Nephron (organoid): Measurements from ENCODE around the gene FBXW9.

Experiments
- H3K27ac Mint-ChIP-seq, 3 experiments: 2 replicates each; pipeline ENCODE4 v1.8.0; 2020; ENCODE audit warnings: mixed read lengths in 3 of 3, mild to moderate bottlenecking in 2 of 3, moderate library complexity in 1 of 3
- H3K27me3 Mint-ChIP-seq: 2 replicates; pipeline ENCODE4 v1.8.0; 2021; ENCODE audit warnings: low read depth, mild to moderate bottlenecking, moderate library complexity, mixed read lengths
- H3K36me3 Mint-ChIP-seq: 2 replicates; pipeline ENCODE4 v1.8.0; 2020; ENCODE audit warnings: low read depth, mixed read lengths
- H3K4me1 Mint-ChIP-seq: 2 replicates; pipeline ENCODE4 v1.8.0; 2020; ENCODE audit warnings: mixed read lengths
- H3K4me3 Mint-ChIP-seq, 3 experiments: 2 replicates each; pipeline ENCODE4 v1.8.0; 2020; ENCODE audit warnings: mild to moderate bottlenecking in 3 of 3, mixed read lengths in 3 of 3, moderate library complexity in 2 of 3
- H3K9me3 Mint-ChIP-seq: 2 replicates; pipeline ENCODE4 v1.8.0; 2020; ENCODE audit warnings: mixed read lengths
- TF ChIP-seq, protein P1 (sequence below), 3 experiments: fragments of 200-600 bp; sonication (generic); IDR thresholded peaks; one replicate each; pipeline ENCODE4 v1.5.0; 2021; ENCODE audit warnings: antibody characterized with exemption in 3 of 3; ENCODE audit not compliant: unreplicated experiment in 3 of 3

Gene FBXW9

GRCh38 chr19:12675399-12675798 lies 21.0 kb downstream of the FBXW9 start:
- Mint-ChIP-seq H3K4me1 (no peaks in the 10 kb centered on the region), H3K4me3 (no peak overlapping the region), H3K27me3 (no peaks in the 10 kb centered on the region), H3K9me3 (no peaks in the 10 kb centered on the region), H3K27ac (no peak overlapping the region), H3K36me3 (peaks cover 42% of the 10 kb centered on the region)
- TF ChIP-seq, protein P1, sequence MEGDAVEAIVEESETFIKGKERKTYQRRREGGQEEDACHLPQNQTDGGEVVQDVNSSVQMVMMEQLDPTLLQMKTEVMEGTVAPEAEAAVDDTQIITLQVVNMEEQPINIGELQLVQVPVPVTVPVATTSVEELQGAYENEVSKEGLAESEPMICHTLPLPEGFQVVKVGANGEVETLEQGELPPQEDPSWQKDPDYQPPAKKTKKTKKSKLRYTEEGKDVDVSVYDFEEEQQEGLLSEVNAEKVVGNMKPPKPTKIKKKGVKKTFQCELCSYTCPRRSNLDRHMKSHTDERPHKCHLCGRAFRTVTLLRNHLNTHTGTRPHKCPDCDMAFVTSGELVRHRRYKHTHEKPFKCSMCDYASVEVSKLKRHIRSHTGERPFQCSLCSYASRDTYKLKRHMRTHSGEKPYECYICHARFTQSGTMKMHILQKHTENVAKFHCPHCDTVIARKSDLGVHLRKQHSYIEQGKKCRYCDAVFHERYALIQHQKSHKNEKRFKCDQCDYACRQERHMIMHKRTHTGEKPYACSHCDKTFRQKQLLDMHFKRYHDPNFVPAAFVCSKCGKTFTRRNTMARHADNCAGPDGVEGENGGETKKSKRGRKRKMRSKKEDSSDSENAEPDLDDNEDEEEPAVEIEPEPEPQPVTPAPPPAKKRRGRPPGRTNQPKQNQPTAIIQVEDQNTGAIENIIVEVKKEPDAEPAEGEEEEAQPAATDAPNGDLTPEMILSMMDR (IDR thresholded peaks at IDR 0.05; ENCODE audit: unreplicated experiment in 3 of 3), result no peak

DNA sequence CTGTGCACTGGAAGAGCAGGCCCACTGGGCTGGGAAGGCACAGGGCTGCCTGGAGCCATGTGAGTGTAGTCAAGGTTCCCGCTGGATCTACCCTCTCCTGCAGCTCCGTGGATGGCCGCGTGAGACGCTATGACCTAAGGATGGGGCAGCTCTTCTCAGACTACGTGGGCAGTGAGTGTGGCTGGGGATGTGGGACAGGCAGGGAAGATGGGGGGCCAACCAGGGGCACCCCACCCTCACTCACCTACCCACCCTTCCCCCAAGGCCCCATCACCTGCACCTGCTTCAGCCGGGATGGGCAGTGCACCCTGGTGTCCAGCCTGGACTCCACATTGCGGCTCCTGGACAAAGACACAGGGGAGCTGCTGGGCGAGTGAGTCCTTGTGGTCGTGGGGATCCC lies 23.7 kb downstream of the FBXW9 start:
- peaks cover 14% of the 10 kb centered on the region for H3K4me1 Mint-ChIP-seq
- peaks cover 36% of the 10 kb centered on the region for H3K36me3 Mint-ChIP-seq
- no peak overlapping the region for H3K27ac Mint-ChIP-seq
- H3K4me3 Mint-ChIP-seq, result no peak overlapping the region
- H3K27me3 Mint-ChIP-seq, result no peaks in the 10 kb centered on the region
- TF ChIP-seq, protein P1 (IDR thresholded peaks at IDR 0.05; ENCODE audit: unreplicated experiment in 3 of 3), result no peak
- no peaks in the 10 kb centered on the region for H3K9me3 Mint-ChIP-seq

DNA sequence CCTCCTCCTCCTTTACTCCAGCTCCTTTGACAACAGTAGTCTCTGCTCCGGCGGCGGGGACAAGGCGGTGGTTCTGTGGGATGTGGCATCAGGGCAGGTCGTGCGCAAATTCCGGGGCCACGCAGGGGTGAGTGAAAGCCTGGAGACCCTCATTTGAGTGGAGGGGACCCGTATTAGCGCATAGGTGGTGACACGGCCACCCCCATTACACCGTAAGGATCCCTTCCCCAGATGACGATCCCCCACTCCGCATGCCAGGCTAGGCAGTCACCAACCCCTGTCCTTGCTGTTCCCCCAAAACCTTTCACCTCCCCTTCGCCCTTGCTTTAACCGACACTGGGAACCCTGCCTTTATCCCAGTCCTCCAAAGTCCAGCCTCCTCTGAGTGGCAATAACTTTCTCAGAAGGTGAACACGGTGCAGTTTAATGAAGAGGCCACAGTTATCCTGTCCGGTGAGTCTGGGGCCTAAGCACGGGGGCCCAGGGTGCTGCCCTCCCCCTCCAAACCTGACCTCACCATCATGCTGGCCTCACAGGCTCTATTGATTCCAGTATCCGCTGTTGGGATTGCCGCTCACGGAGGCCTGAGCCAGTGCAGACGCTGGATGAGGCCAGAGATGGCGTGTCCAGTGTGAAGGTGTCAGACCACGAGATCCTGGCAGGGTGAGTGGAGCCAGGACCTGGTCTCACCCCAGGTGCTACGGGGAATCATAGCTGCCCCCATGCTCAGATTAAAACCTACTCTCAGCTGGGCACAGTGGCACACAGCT lies 26.1 kb downstream of the FBXW9 start:
- Mint-ChIP-seq H3K27me3 (no peaks in the 10 kb centered on the region), H3K36me3 (peaks cover 20% of the 10 kb centered on the region), H3K4me3 (peak overlapping the region; percentile 97 to 99 (median 98)), H3K9me3 (no peaks in the 10 kb centered on the region), H3K4me1 (peaks cover 30% of the 10 kb centered on the region), H3K27ac (peak overlapping the region; percentile 99)
- TF ChIP-seq, protein P1 (IDR thresholded peaks at IDR 0.05; ENCODE audit: unreplicated experiment in 3 of 3), result no peak

DNA sequence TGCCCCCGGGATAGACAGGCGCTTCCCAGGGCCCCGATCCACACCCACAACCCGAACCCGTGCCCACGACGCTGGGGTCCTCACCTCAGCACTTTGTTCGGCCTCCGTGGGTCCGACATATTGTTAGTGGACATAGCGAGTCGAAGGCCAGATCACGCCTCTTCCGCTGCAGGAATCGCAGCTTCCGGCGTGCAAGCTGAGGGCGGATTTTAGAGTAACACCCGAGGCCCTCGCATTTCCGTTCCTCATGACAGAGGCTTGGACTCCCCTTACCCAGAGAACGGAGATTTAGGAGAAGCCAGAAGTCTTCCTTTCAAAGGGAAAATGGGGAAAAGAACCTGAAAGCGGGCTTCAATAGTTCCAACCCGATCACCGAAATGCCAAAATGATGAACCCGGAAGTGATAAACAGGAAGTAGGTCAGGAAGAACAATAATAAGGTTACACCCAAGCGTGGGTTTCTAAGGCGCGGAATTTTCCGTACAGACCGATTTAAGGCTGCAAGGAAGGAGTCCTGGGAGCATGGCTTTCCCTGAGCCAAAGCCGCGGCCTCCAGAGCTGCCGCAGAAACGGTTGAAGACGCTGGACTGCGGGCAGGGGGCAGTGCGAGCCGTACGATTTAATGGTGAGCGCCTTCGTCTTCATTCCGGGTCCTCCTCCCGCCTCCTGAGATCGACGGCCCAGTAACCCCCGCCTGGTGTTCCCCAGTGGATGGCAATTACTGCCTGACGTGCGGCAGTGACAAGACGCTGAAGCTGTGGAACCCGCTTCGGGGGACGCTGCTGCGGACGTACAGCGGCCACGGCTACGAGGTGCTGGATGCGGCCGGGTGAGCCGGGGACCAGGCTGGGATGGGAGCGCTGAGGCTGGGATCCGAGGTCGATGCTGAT lies 26.9 kb downstream of the FBXW9 start:
- H3K4me1 Mint-ChIP-seq, result peaks cover 30% of the 10 kb centered on the region
- H3K27ac Mint-ChIP-seq, result peak overlapping the region; percentile 99
- H3K27me3 Mint-ChIP-seq, result no peaks in the 10 kb centered on the region
- H3K4me3 Mint-ChIP-seq, result peak overlapping the region; percentile 97 to 99 (median 98)
- no peaks in the 10 kb centered on the region for H3K9me3 Mint-ChIP-seq
- H3K36me3 Mint-ChIP-seq, result peaks cover 13% of the 10 kb centered on the region
- TF ChIP-seq, protein P1 (IDR thresholded peaks at IDR 0.05; ENCODE audit: unreplicated experiment in 3 of 3), result peak in 1 of 3 experiments; percentile 11

GRCh38 chr19:12668932-12669269 lies 27.5 kb downstream of the FBXW9 start:
- Mint-ChIP-seq H3K4me1 (peaks cover 30% of the 10 kb centered on the region), H3K27ac (peak overlapping the region; percentile 99), H3K9me3 (no peaks in the 10 kb centered on the region), H3K27me3 (no peaks in the 10 kb centered on the region), H3K36me3 (peaks cover 9% of the 10 kb centered on the region), H3K4me3 (peak overlapping the region; percentile 97 to 99 (median 98))
- TF ChIP-seq, protein P1 (IDR thresholded peaks at IDR 0.05; ENCODE audit: unreplicated experiment in 3 of 3), result no peak
